ENCODE data around the gene TBC1D5.

Gene TBC1D5

DNA sequence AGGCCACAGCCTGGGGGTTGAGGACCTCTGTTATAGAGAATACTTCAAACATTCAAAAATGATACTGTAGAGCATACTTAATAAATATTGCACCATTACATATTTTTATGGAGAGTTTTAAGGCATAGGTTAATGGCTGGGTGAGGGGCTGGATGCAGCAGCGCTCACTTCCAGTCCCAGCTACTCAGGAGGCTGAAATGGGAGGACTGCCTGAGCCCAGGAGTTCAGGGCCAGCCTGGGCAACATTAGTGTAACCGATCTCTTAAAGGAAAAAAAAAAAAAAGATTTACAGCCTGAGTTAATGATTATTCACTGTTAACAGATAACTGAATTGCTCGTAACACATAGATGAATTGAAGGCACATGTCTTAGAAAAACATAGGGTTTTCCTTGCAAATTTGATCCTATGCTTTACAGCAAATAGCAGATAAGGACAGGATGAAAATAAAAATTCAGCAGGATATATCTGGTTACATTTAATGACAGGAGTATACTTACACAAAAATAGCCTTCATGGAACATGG, 282.9 kb downstream of the TBC1D5 start:
- DNase-seq, result no peak

DNA sequence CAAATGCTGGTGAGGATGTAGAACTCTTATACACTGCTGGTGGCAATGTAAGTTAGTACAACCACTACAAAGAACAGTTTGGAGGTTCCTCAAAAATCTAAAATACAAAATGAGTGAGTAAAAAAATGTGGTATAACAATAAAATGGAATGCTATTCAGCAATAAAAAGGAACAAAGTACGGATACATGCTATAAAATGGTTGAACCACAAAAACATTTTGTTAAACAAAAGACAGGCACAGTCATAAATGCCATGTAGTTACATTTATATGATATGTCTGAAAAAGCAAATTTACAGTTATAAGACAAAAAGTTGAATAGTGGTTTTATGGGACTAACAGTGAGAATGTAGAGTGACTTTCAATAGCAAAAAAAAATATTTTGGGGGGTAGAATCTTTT, 285.8 kb downstream of the TBC1D5 start:
- no peak for DNase-seq

DNA sequence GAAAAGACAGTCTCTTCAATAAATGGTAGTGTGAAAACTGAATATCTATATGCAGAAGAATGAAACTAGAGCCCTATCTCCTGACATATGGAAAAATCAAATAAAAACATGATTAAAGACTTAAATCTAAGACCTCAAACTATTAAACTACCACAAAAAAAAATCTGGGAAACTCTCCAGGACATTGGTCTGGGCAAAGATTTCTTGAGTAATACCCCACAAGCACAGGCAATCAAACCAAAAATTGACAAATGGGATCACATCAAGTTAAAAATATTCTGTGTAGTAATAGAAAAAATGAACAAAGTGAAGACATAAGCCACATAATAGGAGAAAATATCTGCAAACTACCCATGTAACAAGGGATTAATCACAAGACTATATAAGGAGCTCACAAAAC, 286.4 kb downstream of the TBC1D5 start:
- DNase-seq, result no peak

DNA sequence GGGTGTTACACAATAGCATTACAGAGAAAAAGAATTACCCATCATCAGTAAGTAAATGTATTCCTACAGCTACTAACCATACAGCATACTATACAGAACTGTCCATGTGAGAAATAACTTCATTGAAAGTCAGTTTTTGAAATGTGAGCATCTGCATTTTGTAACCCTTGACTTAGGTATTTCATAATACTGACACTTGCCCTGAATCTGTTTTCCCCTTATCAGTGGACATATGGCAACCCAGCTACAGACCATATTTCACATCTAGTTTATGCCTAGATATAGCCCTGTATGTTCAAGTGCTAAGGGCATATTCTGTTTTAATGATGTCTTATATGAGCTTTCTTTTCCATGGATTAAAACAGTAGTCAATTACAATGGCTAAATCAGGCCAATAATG, 297.6 kb downstream of the TBC1D5 start:
- no peak for DNase-seq

DNA sequence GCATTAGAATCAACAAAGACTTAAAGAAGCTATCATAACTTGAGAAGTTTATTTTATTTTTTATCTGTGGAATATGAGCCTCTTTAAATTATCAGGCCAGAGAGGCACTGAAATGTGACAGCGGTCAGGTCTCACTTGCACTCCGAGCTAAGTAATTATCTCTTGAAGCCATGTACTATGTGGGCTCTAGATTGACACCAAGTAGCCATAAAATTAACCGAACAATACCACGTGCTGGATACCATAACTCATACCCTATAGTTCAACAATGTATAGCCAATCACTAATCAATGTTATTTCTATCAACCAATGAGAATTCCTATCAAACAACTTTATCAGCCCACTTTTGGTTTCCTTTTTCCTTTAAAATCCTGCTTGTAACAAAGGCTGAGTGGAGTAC, 299.3 kb downstream of the TBC1D5 start:
- no peak for DNase-seq

- DNase-seq, result no peak
Measured at GRCh38 chr3:17442332-17443049, 299.9 kb downstream of the TBC1D5 start.

DNA sequence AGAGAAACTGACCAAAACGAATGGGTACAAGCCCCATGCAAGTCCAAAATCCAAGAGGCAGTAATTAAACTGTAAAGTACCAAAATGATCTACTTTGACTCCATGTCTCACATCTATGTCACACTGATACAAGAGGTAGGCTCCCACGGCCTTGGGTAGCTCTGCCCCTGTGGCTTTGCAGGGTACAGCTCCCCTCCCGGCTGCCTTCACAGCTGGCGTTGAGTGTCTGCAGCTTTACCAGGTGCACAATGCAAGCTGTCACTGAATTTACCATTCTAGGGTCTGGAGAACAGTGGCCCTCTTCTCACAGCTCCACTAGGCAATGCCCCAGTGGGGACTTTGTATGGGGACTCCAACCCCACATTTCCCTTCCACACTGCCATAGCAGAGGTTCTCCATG, 308.6 kb downstream of the TBC1D5 start:
- DNase-seq, result no peak

DNA sequence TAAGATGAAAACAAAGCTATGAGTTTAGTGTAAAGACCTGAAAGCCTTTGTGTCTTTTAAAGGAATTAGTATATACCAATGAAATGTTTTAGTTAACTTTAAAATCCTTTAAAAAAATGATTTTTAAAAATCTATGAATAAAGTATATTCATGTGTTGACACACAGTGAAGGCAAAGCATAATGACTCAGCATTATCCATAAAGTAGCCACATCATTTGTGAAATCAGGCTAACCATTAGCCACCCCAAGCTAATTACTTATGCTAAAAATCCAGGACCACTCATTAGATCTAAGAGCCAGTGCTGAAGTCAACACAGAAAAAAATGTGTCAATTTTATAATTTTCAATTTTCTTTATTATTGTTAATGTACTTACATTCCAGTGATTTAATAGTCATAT, 310.2 kb downstream of the TBC1D5 start:
- no peak for DNase-seq

- DNase-seq, result no peak
Measured at GRCh38 chr3:17431484-17432045, 310.9 kb downstream of the TBC1D5 start.

GRCh38 chr3:17431004-17431403, 311.4 kb downstream of the TBC1D5 start:
- DNase-seq, result no peak

DNA sequence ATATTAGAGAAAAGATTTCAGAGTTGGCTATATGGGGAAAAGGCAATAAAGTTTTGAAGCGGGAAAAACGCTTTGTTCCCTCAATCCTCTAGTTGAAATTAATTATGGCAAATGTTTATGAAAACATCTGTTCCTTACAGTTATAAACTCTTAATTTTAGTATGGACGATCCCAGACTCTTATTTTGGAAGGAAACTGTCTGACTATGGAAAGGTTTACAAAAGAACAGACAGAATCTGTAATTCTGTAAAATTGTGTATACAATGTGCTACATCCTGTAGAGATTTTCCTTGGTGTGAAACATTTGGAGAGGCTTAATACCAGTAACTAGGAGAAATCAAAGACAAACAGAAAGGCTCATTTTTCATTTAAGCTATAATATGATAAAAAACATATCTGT, 311.8 kb downstream of the TBC1D5 start:
- DNase-seq, result no peak

- DNase-seq, result no peak
Measured at GRCh38 chr3:17423786-17424536, 318.5 kb downstream of the TBC1D5 start.

DNA sequence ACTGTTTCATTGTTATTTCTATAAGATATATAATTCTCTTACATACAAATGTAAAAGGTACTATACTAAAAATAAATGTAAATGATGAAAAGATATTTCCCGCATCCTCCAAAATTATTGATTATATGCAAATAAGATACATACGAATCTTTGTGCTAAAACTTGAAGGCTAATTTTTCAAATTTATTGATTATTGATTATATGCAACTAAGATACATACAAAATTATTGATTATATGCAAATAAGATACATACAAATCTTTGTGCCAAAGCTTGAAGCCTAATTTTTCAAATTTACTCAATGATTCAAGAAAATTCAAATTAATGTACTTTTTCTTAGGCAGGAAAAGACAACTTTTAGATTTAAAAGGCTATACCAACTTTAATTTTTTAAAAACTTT, 319.8 kb downstream of the TBC1D5 start:
- no peak for DNase-seq

DNA sequence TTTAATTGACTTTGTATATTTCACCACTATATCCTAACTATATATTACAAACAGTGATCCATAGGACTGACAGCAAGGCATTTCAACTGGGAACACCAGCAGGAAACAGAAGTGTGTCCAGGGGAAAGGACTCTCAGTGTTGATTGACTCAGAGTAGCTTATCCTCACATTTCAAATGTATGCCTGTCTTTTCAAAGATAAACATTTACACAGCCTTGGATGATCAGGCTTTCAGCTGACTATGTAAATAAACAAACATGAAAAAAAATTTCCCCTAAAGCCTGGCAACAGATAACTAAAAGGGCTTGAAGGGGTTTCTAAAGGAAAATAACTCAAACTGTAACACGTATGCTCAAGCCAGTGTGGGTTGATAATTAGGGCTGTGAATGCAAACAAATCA, 321.8 kb downstream of the TBC1D5 start:
- DNase-seq, result no peak

DNA sequence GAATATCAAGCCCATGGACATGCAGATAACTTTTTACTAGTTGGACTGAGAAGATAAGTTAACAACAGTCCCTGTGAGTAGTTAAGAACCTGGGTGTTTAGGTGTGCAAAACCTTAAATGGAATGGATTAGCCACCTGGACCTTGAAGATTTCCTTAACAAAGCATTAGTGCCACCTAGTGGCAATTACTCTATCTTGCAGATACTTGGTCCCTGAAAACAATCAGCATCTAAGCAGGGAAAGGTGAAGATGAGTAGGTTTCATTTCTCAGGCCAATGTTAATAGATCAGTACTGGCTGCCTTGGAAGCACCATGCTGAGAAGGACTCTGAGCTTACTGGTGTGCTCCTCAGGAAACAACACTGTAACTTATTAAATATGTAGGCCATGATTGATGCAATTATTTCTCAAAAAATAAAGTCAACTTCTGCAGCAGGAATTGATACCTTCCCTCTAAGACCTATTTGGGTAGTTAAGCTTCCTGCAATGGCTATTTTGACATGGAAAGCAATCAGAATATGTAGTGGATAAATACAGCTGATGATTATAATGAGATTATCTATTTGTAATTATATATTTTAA, 329.4 kb downstream of the TBC1D5 start:
- no peak for DNase-seq

- DNase-seq, result no peak
Measured at GRCh38 chr3:17411157-17411877, 331.1 kb downstream of the TBC1D5 start.

DNA sequence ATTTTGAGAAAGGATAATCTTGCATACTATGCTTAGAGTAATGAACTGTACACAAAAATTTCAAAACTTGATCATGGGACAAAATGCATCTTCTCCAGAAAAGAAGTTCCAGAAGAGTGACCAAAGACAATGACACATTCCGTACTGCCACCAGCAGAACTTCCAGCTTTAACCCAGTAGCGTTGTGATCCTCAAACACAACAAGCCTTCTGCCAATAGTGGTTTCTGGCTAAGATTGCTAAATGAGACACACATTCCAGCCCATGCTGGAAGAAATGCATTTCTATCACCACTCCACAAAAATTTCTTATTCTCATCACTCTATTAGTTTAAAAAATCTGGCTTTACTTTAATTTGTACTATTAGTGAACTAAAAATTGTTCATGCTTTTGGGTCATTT, 334.9 kb downstream of the TBC1D5 start:
- no peak for DNase-seq

DNA sequence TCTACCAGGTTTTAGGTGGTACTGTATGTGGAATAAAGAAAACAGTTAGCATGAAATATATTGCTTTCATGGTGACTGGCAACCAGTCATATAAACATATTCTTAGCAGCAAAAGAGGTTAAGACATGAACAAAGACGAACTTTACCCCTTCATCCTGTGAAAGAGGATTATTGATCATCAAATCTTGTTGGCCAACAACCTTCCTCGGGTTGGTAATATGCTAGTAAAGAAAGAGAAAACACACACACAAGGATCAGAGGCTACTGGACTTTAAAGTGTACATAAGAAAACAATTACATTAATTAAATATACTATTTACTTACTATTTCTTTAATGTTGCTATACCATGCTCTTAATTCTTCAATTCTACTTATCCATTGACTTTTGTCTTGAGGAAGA, 337.9 kb downstream of the TBC1D5 start:
- DNase-seq, result no peak

DNA sequence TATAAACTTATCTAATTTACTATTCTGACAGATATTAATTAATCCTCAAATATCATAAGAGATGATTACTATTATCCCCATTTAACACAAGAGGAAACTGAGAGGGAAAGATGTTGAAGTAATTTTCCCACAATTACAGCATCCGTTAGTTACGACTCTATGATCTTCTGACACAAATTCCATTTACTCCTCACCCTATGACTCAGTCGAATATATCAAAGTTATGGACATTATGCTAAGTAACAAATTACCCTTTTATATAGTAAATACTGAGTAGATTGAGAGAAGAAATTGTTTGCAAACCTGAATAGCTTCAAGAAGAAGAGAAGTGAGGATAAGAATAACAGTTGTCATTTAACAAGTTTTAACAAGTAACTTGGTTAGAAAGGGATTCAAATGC, 340.0 kb downstream of the TBC1D5 start:
- DNase-seq, result no peak

GRCh38 chr3:17401912-17402311, 340.5 kb downstream of the TBC1D5 start:
- no peak for DNase-seq

DNA sequence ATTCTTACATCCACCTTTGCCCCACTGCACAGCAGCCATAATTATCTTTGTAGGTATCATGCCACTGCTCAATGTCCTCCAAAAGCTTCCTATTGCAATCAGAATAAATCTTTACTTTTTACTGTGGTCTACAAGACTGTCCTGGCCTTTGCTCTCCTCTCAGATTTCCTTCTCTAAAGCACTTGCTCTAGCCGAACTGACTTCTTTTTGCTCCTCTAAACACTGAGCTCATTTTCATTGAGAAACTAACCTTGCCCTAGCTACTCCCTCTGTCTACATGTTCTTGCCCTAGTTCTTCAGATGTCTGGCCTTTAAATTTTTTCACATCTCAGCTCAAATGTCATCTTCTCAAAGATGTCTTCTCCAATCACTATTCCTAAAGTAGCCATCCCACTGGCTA, 342.8 kb downstream of the TBC1D5 start:
- no peak for DNase-seq

DNA sequence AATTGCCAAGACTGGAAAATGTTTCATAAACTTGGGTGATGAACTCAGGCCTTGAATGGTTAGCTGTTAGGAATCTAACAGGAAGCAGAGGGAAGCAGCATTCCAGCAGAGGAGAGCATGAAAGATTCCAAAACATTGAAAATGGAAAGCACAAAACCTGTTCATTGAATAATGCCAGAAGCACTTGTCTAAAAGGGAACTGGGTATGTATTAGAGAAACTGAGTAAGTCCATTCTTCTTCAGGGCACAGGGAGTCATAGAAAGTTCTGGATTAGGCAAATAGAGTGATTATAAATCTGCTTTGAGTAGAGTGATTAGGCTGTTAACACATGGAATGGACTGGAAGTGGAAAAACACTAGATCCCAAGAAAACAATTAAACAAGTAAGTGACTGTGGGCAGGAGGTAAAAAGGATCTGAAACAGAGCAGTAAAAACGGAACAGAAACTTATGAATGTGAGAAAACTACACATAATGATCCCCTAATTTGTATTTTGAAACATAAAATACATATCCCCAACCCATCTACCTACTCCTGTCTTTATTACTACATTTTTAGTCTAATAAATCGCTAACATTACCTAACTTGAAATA, 343.4 kb downstream of the TBC1D5 start:
- no peak for DNase-seq

GRCh38 chr3:17396036-17396435, 346.4 kb downstream of the TBC1D5 start:
- DNase-seq, result no peak

All from islet precursor cell (in vitro differentiated cells).